Endometrium (tissue), 2 donors: ENCODE data around the gene ABCF1.
A peak's percentile ranks its signal among the peaks of the same experiment; 100 is the strongest.
"Not testable (repeated sequence)": the region's sequence is repeated elsewhere in the genome, so short reads cannot be mapped to it uniquely, and the experiment has no call there.

Experiments used
- FAIRE-seq: peaks from 2 replicates; lab custom pipeline; 2012; peaks lifted over from hg19 to GRCh38; lab: Jason Lieb, UNC
- donor health status: control.
- donor health status: control.

Gene ABCF1

GRCh38 chr6:30571075-30571761 is at the start of gene ABCF1:
Gene ABCF1, plus strand, starts transcription at chr6:30571442. Its CDS starts 46 bp downstream, at chr6:30571488.
- peak; percentile 92 for FAIRE-seq

GRCh38 chr6:30521952-30522351 is 49.3 kb upstream of the ABCF1 start:
- FAIRE-seq: not testable (repeated sequence)

GRCh38 chr6:30526444-30526843 is 44.8 kb upstream of the ABCF1 start:
- FAIRE-seq: not testable (repeated sequence)

DNA sequence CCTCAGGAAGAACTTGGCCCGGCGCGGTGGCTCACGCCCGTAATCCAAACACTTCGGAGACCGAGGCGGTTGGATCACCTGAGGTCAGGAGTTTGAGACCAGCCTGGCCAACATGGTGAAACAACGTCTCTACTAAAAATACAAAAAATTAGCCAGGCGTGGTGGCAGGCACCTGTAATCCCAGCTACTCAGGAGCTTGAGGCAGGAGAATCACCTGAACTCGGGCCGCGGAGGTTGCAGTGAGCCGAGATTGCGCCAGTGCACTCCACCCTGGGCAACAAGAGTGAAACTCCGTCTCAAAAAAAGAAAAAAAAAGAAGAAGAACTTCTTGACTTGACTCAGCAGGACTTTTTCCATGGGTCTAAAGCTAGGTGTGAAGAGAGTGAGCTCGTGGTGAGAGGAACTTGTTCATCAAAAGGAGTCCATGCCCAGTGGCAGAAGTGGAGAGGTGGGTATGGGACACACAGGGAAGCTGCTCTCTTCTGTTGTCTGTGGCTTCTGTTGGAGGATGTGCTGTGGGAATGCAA is 41.8 kb upstream of the ABCF1 start:
- FAIRE-seq: not testable (repeated sequence)

- FAIRE-seq: no peak
Measured at GRCh38 chr6:30530014-30530413, 41.2 kb upstream of the ABCF1 start.

- no peak for FAIRE-seq
Measured at GRCh38 chr6:30533460-30534294, 37.6 kb upstream of the ABCF1 start.

DNA sequence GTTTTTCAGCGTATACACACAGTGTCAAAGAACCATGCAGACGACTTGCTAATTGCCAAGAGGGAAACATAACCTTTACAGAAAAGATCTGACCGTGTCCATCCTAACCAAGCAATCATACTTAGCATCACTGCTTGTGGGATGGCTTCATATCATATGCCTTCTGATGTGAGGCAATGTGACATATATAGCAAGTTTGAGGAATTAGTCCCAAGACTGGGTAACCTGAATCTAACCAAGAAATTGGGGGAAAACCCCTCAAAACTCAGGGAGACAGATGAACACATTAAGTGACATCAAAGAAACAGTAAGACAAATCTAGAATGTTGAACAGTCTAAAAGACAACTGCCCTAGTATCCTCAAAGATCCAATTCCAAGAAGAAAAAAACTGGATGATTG is 33.3 kb upstream of the ABCF1 start:
- FAIRE-seq: no peak

GRCh38 chr6:30541515-30542403 is 29.5 kb upstream of the ABCF1 start:
- FAIRE-seq: peak; percentile 46

DNA sequence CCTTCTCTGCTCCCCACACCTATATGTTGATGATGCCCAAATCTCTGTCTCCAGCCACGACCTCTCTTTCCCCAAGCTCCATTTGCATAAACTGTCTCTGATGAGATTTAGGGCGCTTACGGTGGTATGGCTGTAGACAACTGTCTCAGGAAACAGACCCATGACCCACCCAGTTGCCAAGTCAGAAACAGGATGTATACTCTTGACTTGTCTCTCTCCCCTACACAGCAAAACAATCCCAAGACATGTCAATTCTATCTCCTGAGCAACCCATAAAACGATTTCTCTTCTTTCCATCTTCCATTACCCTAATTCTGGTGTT is 28.9 kb upstream of the ABCF1 start:
- no peak for FAIRE-seq

DNA sequence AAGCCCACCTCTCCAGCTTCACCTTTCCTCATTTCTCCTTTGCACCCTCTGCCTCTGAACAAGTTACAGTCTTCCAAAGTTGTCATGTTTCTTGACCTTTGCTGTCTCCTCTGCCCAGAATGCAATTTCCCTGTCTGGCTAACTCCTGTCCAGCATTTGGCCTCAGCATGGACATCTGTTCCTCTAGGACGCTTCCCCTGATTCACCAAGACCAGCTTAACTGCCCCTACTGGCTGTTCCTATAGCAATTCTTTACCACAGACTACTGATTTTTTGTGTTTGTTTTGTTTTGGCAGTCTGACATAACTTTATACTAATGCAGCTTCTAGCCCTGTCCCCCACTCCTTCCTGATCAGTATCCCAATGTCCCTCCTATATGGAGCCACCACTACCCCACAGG is 28.3 kb upstream of the ABCF1 start:
- FAIRE-seq: no peak

DNA sequence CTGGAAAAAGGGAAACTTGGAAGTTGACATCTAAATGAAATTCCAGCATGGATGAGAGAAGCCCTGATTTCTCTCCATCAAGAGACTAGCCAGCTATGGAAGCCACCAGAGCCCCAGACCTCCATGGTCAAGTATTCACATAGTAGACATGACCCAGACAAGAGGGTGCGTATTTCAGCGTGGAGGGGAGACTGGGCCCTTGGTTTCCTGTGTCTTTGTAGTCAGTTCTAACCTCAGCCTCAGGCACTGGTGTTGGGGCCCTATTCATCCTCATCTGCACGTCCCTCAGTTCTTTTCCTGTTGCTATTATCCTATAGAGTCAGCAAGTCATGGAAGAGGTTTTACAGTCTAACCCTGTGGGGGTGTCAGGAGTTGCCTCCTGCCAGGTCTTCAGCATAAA is 27.4 kb upstream of the ABCF1 start:
- FAIRE-seq: no peak

GRCh38 chr6:30544666-30545272 is 26.5 kb upstream of the ABCF1 start:
- FAIRE-seq: peak; percentile 76

DNA sequence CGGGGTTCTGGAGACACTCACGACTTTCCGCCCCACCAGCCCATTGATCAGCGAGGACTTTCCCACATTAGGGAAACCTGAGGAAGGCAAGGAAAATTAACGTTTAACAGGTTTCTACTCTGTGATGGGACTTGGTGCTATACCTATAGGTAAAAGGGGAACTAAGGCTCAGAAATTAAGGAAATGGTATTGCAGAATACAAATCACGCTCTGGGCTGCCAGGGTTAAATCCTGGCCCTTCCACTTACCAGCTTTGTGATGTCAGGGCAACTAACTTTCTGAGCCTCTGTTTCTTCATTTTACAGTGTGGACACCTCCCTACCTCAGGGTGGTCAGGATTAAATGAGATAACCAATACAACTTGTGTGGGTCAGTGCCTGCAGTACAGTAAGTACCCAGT is 23.8 kb upstream of the ABCF1 start:
- FAIRE-seq: no peak

GRCh38 chr6:30548375-30548774 is 22.9 kb upstream of the ABCF1 start:
- no peak for FAIRE-seq

DNA sequence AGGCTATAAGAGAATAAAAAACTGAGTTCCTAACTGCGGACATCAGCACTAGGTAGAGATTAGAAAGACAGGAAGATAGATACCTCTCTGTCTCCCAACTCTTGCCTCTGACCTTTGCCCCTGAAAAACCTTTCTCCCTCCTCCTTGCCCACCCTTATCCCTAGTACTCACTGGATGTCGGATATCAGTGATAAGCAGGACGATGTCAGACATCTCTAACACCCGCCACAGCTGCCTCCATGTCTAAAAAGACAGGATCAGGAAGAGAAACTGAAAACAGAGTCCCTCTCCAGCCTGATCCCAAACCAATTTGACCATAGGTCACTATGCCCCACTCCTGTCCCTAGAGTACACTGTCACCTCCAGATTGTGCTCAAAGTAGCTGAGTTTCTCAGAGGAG is 16.8 kb upstream of the ABCF1 start:
- FAIRE-seq: no peak

- FAIRE-seq: no peak
Measured at GRCh38 chr6:30554962-30555815, 16.1 kb upstream of the ABCF1 start.

DNA sequence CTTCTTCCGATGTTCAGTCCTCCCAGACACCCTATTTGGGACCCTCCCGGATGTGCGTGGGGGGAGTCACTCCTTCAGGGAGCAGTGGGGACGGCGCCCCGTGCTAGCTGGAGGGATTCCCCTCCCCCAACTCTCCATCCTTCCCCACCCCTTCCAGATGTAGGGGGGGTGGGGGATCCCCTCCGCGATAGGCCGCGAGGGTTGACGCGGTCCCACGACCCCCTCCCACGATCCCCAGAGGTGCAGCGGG is 15.5 kb upstream of the ABCF1 start:
- FAIRE-seq: no peak

- FAIRE-seq: no peak
Measured at GRCh38 chr6:30556066-30556905, 15.0 kb upstream of the ABCF1 start, which contains the start of gene GNL1. Gene GNL1, minus strand, starts transcription at chr6:30556489. Its CDS starts 286 bp downstream, at chr6:30556203.

DNA sequence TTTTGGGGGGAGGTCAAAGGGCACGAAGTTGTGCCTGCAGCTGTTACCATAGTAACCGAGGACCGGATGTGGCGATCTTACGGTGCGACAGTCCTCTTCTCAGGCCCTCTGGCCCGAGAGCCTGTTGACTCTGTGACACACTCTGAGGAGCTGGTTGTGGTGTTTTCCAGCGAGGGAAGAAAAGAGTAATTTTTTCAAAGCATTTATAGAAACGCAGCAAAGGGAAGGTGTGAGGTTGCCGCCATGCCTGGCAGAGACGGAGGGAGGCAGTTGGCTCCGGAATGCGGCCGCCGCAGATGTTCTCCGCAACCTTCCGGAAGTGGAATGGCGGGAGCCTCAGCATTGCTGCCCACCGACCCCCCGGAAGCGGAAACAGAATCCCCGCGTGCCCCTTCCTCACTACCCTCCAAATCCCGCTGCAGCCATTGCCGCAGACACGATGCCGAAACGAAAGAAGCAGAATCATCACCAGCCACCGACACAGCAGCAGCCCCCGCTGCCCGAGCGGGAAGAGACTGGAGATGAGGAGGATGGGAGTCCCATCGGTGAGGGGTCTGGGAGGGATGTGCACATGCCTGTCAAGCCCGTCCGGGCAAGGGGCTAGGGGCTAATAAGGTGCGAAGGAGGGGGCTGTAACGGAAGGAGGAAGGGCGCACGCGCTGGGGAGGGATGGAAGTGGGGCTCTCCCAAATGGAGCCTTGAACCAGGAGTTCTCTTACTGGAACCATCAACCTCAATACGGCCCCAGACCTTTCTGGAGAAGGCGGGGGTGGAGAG is 14.1 kb upstream of the ABCF1 start, which contains the start of gene PRR3:
Gene PRR3 (plus strand): TSS at position 390 of the 777 bp plus-strand sequence. CDS start 50 bp downstream, at position 440.
- FAIRE-seq: no peak

GRCh38 chr6:30557683-30557981 is 13.6 kb upstream of the ABCF1 start:
- FAIRE-seq: no peak
